SH-SY5Y (cell line): ENCODE data around the gene TNS1.

Experiments used
- GATA2 ChIP-seq: IDR thresholded peaks from 2 replicates; pipeline ENCODE4 v1.6.1; 2011; ENCODE audit warnings: mild to moderate bottlenecking, low read depth, low read length
- GATA3 ChIP-seq: IDR thresholded peaks from 2 replicates; pipeline ENCODE4 v1.6.1; 2011; ENCODE audit warnings: low read depth, mild to moderate bottlenecking, low read length, moderate library complexity

GRCh38 chr2:218014706-218015585 lies 12.2 kb upstream of the TNS1 start:
- TF ChIP-seq GATA2: no peak
- no peak for TF ChIP-seq GATA3
